HepG2 (cell line): ENCODE data around the gene TTLL11. TPM values are rescaled to one million over a fixed set of nuclear protein-coding genes. Genes with fewer than 3 reads are reported as not detected.
A peak's percentile ranks its signal among the peaks of the same experiment; 100 is the strongest.

Source experiments
- CBX1 ChIP-seq: IDR thresholded peaks from one replicate; pipeline ENCODE4 v1.6.1; 2016; ENCODE audit warnings: antibody characterized with exemption, low read depth
- CBX5 ChIP-seq: sonication (generic); formaldehyde crosslinking; IDR thresholded peaks from 2 replicates; pipeline ENCODE4 v1.4.0; 2020; ENCODE audit warnings: missing genetic modification reagents, borderline replicate concordance
- HDAC1 ChIP-seq: sonication (generic); formaldehyde crosslinking; IDR thresholded peaks from 2 replicates; pipeline ENCODE4 v1.5.1; 2020; ENCODE audit warnings: mild to moderate bottlenecking, missing genetic modification reagents
- ISL2 ChIP-seq: sonication (generic); formaldehyde crosslinking; IDR thresholded peaks from 2 replicates; pipeline ENCODE4 v1.5.0; 2020; ENCODE audit warnings: missing genetic modification reagents
- MAFK ChIP-seq, 2 experiments: IDR thresholded peaks in 1 of 2; conservative IDR thresholded peaks in 1 of 2; 2 replicates each; pipeline ENCODE4 v1.6.1; 2011; ENCODE audit warnings: improper control_type of control experiment in 2 of 2, low read length in 2 of 2
- NFKBIZ ChIP-seq: IDR thresholded peaks from 2 replicates; pipeline ENCODE4 v1.6.1; 2018; ENCODE audit warnings: missing genetic modification reagents, missing compliant biosample characterization
- REXO4 ChIP-seq: sonication (generic); formaldehyde crosslinking; IDR thresholded peaks from 2 replicates; pipeline ENCODE4 v1.8.0; 2022; ENCODE audit warnings: missing genetic modification reagents, mild to moderate bottlenecking, borderline replicate concordance
- SNAPC2 ChIP-seq: sonication (generic); formaldehyde crosslinking; IDR thresholded peaks from 2 replicates; pipeline ENCODE4 v1.8.1; 2022; ENCODE audit warnings: mild to moderate bottlenecking, missing genetic modification reagents
- SRF ChIP-seq: IDR thresholded peaks from 2 replicates; pipeline ENCODE4 v1.6.1; 2011; ENCODE audit warnings: mild to moderate bottlenecking, low read depth, low read length, moderate library complexity
- YEATS2 ChIP-seq: sonication (generic); formaldehyde crosslinking; IDR thresholded peaks from 2 replicates; pipeline ENCODE4 v1.4.0; 2020; ENCODE audit warnings: missing genetic modification reagents, borderline replicate concordance
- ZMYM4 ChIP-seq: sonication (generic); formaldehyde crosslinking; IDR thresholded peaks from 2 replicates; pipeline ENCODE4 v1.8.1; 2023; ENCODE audit warnings: mild to moderate bottlenecking, missing genetic modification reagents
- ZNF335 ChIP-seq: sonication (generic); formaldehyde crosslinking; IDR thresholded peaks from 2 replicates; pipeline ENCODE4 v1.4.0; 2020; ENCODE audit warnings: missing genetic modification reagents
- ZNF441 ChIP-seq: sonication (generic); formaldehyde crosslinking; IDR thresholded peaks from 2 replicates; pipeline ENCODE4 v1.7.0; 2021; ENCODE audit warnings: missing genetic modification reagents, borderline replicate concordance
- ZNF615 ChIP-seq: sonication (generic); formaldehyde crosslinking; IDR thresholded peaks from 2 replicates; pipeline ENCODE4 v1.5.0; 2020; ENCODE audit warnings: mild to moderate bottlenecking, missing genetic modification reagents, borderline replicate concordance
- ZSCAN31 ChIP-seq: sonication (generic); formaldehyde crosslinking; IDR thresholded peaks from 2 replicates; pipeline ENCODE4 v1.5.0; 2020; ENCODE audit warnings: low read depth, mild to moderate bottlenecking, missing genetic modification reagents
- polyA plus RNA-seq, 8 experiments: library from polyadenylated mRNA; depleted of rRNA in 3 of 8; stranded (reverse) in 7 of 8; unstranded in 1 of 8; fragments of >200 nt; fragmentation: Illumina TruSeq in 4 of 8; extraction: Trizol in 4 of 8; gene quantifications; 2 replicates each; pipeline versions ENCODE4 v1.2.1 to v1.2.3, GENCODE V29; 2011 to 2016; ENCODE audit warnings: low read depth in 4 of 8, missing spikeins in 1 of 8, mixed read lengths in 1 of 8; ENCODE audit not compliant: insufficient read depth in 1 of 8
- total RNA-seq, 5 experiments: library from RNA; depleted of rRNA; stranded (reverse); fragments of >200 nt; fragmentation: Illumina TruSeq; extraction: Trizol; gene quantifications; 2 replicates each; pipeline ENCODE4 v1.2.3, GENCODE V29; 2016; ENCODE audit warnings: low read depth in 1 of 5
- TF ChIP-seq, protein P1 (sequence below): sonication (generic); formaldehyde crosslinking; IDR thresholded peaks from 2 replicates; pipeline ENCODE4; 2020; ENCODE audit warnings: missing genetic modification reagents, mild to moderate bottlenecking, borderline replicate concordance
- TF ChIP-seq, protein P2 (sequence below): IDR thresholded peaks from 2 replicates; pipeline ENCODE4 v1.6.1; 2016; ENCODE audit warnings: missing compliant biosample characterization, missing genetic modification reagents, borderline replicate concordance
- TF ChIP-seq, protein P3 (sequence below): sonication (generic); formaldehyde crosslinking; IDR thresholded peaks from 2 replicates; pipeline ENCODE4 v1.4.0; 2020; ENCODE audit warnings: missing genetic modification reagents
- TF ChIP-seq, protein P4 (sequence below): sonication (generic); formaldehyde crosslinking; IDR thresholded peaks from 2 replicates; pipeline ENCODE4 v1.4.0; 2020; ENCODE audit warnings: mild to moderate bottlenecking, missing genetic modification reagents

The TTLL11 gene
- total and polyA plus RNA-seq, 2 of the 13 experiments (the other 11 are each of a cell fraction or from before 2014, with no cell fraction given) = 4.5 to 5.2 TPM

DNA sequence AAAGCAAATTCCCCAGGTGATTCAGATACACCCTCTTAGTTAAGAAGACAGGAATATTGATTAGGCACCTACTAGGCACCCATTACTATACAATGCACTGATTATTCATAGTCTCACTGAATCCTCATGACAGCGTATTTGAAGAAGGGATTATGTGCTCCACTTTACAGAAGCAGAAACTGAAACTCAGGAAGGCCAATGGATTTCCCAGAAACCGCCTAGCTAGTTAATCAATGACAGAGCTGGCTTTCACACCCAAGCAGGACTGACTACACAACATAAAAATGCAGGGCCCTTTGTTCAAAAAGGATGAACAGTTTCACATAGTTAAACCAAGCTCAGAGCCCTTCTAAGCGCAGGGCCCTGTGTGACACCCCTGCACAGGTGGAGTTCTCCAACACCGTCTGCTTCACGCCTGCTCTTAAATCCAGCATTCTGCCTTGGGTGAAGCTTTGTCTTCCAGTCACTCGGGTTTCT is 117.3 kb downstream of the TTLL11 start (continued):
- TF ChIP-seq NFKBIZ (CRISPR knock-in tag) = no peak
- TF ChIP-seq YEATS2 (CRISPR knock-in tag) = no peak; the same call in 1 of the 2 replicates
- TF ChIP-seq MAFK (conservative IDR thresholded peaks at IDR 0.05 in 1 of 2, IDR thresholded peaks at IDR 0.05 in 1 of 2; ENCODE audit: low read length in 2 of 2) = peak in 1 of 2 experiments; percentile 2; a peak in 1 of 4 replicates
- TF ChIP-seq, protein P1, sequence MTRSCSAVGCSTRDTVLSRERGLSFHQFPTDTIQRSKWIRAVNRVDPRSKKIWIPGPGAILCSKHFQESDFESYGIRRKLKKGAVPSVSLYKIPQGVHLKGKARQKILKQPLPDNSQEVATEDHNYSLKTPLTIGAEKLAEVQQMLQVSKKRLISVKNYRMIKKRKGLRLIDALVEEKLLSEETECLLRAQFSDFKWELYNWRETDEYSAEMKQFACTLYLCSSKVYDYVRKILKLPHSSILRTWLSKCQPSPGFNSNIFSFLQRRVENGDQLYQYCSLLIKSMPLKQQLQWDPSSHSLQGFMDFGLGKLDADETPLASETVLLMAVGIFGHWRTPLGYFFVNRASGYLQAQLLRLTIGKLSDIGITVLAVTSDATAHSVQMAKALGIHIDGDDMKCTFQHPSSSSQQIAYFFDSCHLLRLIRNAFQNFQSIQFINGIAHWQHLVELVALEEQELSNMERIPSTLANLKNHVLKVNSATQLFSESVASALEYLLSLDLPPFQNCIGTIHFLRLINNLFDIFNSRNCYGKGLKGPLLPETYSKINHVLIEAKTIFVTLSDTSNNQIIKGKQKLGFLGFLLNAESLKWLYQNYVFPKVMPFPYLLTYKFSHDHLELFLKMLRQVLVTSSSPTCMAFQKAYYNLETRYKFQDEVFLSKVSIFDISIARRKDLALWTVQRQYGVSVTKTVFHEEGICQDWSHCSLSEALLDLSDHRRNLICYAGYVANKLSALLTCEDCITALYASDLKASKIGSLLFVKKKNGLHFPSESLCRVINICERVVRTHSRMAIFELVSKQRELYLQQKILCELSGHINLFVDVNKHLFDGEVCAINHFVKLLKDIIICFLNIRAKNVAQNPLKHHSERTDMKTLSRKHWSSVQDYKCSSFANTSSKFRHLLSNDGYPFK (CRISPR knock-in tag) = no peak
- no peak for TF ChIP-seq REXO4
- TF ChIP-seq ZNF441 = no peak
- TF ChIP-seq ISL2 = peak; percentile 44; the same call in 1 of the 2 replicates
- TF ChIP-seq ZNF335 (CRISPR knock-in tag) = peak; percentile 42; the same call in 1 of the 2 replicates
- TF ChIP-seq CBX1 = no peak
- TF ChIP-seq, protein P2, sequence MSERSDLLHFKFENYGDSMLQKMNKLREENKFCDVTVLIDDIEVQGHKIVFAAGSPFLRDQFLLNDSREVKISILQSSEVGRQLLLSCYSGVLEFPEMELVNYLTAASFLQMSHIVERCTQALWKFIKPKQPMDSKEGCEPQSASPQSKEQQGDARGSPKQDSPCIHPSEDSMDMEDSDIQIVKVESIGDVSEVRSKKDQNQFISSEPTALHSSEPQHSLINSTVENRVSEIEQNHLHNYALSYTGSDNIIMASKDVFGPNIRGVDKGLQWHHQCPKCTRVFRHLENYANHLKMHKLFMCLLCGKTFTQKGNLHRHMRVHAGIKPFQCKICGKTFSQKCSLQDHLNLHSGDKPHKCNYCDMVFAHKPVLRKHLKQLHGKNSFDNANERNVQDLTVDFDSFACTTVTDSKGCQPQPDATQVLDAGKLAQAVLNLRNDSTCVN = no peak
- TF ChIP-seq ZNF615 (CRISPR knock-in tag) = no peak
- TF ChIP-seq HDAC1 (CRISPR knock-in tag) = no peak
- TF ChIP-seq SNAPC2 (CRISPR knock-in tag) = no peak
- TF ChIP-seq ZMYM4 (CRISPR knock-in tag) = peak; percentile 69
- TF ChIP-seq ZSCAN31 (CRISPR knock-in tag) = no peak
- TF ChIP-seq, protein P3, sequence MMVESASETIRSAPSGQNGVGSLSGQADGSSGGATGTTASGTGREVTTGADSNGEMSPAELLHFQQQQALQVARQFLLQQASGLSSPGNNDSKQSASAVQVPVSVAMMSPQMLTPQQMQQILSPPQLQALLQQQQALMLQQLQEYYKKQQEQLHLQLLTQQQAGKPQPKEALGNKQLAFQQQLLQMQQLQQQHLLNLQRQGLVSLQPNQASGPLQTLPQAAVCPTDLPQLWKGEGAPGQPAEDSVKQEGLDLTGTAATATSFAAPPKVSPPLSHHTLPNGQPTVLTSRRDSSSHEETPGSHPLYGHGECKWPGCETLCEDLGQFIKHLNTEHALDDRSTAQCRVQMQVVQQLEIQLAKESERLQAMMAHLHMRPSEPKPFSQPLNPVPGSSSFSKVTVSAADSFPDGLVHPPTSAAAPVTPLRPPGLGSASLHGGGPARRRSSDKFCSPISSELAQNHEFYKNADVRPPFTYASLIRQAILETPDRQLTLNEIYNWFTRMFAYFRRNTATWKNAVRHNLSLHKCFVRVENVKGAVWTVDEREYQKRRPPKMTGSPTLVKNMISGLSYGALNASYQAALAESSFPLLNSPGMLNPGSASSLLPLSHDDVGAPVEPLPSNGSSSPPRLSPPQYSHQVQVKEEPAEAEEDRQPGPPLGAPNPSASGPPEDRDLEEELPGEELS (CRISPR knock-in tag) = peak; percentile 63; the same call in 1 of the 2 replicates
- TF ChIP-seq SRF = no peak
- no peak for TF ChIP-seq CBX5
- TF ChIP-seq, protein P4, sequence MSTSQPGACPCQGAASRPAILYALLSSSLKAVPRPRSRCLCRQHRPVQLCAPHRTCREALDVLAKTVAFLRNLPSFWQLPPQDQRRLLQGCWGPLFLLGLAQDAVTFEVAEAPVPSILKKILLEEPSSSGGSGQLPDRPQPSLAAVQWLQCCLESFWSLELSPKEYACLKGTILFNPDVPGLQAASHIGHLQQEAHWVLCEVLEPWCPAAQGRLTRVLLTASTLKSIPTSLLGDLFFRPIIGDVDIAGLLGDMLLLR = no peak
